ENCODE data around the gene LCE1D.

GRCh38 chr1:152795686-152796085 is 835 bp upstream of the LCE1D start:
- no peak for TF ChIP-seq CTCF (IDR thresholded peaks at IDR 0.05)
- TF ChIP-seq EZH2 (IDR thresholded peaks at IDR 0.05) = no peak
- TF ChIP-seq EZH2phosphoT487 (IDR thresholded peaks at IDR 0.05) = no peak

Data from neural progenitor cell (in vitro differentiated cells).